ENCODE data around the gene ZNF530. TPM values are rescaled to one million over a fixed set of nuclear protein-coding genes. Genes with fewer than 3 reads are reported as not detected.
A peak's percentile ranks its signal among the peaks of the same experiment; 100 is the strongest.

ZNF530 gene
- total and polyA plus RNA-seq, 2 experiments from 2014 or later, result 6.5 to 7.1 TPM

DNA sequence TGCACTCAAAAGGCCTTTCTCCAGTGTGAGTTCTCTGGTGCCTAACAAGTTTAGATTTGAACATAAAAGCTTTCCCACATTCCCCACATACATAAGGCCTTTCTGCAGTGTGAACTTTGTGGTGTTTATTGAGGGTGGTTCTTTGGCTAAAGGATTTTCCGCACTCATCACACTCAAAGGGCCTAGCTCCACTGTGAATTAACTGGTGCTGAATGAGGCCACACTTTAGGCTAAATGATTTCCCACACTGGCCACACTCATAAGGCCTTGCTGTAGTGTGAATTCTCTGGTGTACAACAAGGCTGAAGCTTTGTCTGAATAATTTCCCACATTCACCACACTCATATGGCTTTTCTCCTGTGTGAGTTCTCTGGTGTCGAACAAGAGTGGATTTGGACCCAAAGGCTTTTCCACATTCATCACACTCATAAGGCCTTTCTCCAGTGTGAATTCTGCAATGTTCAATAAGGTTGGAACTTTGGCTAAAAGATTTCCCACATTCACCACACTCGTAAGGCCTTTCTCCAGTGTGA, 27.2 kb upstream of the ZNF530 start:
- Histone ChIP-seq H3K4me1 (ENCODE audit: low read depth) (peaks cover 2% of the 10 kb centered on the region), H3K4me3 (no peak overlapping the region), H3K27me3 (no peaks in the 10 kb centered on the region), H3K36me3 (peaks cover 25% of the 10 kb centered on the region), H3K9me3 (ENCODE audit: low read depth) (no peaks in the 10 kb centered on the region), H3K27ac (no peak overlapping the region)
- TF ChIP-seq, protein P1, sequence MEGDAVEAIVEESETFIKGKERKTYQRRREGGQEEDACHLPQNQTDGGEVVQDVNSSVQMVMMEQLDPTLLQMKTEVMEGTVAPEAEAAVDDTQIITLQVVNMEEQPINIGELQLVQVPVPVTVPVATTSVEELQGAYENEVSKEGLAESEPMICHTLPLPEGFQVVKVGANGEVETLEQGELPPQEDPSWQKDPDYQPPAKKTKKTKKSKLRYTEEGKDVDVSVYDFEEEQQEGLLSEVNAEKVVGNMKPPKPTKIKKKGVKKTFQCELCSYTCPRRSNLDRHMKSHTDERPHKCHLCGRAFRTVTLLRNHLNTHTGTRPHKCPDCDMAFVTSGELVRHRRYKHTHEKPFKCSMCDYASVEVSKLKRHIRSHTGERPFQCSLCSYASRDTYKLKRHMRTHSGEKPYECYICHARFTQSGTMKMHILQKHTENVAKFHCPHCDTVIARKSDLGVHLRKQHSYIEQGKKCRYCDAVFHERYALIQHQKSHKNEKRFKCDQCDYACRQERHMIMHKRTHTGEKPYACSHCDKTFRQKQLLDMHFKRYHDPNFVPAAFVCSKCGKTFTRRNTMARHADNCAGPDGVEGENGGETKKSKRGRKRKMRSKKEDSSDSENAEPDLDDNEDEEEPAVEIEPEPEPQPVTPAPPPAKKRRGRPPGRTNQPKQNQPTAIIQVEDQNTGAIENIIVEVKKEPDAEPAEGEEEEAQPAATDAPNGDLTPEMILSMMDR (IDR thresholded peaks at IDR 0.05; ENCODE audit: low read depth, low read length), result no peak
- no peak for DNase-seq (ENCODE audit: low read depth in 1 of 2, low spot score in 1 of 2)

DNA sequence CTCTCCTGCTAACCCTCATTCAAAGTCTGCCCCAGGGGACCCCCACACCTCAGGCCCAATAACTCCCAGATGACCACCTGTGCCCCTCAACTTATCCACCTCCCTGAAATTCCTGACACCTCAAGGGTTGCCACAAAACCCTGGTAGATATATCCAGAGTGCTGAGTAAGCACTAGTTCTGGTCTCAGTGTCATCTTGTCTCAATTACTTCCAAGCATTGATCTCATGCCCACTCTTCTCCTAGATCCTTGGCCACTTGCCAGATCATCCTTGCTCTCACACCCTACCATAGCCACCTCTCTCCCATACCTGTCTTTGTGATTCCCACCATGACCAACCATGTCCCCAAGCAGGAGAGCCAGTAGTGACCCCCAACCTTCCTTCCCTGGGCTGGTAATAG, 23.0 kb upstream of the ZNF530 start:
- TF ChIP-seq, protein P1 (IDR thresholded peaks at IDR 0.05; ENCODE audit: low read depth, low read length), result no peak
- no peak overlapping the region for H3K27ac ChIP-seq
- H3K36me3 ChIP-seq, result peaks cover 25% of the 10 kb centered on the region
- H3K4me3 ChIP-seq, result no peak overlapping the region
- H3K9me3 ChIP-seq (ENCODE audit: low read depth), result no peaks in the 10 kb centered on the region
- DNase-seq (ENCODE audit: low read depth in 1 of 2, low spot score in 1 of 2), result no peak
- peaks cover 8% of the 10 kb centered on the region for H3K4me1 ChIP-seq (ENCODE audit: low read depth)
- H3K27me3 ChIP-seq, result no peaks in the 10 kb centered on the region

DNA sequence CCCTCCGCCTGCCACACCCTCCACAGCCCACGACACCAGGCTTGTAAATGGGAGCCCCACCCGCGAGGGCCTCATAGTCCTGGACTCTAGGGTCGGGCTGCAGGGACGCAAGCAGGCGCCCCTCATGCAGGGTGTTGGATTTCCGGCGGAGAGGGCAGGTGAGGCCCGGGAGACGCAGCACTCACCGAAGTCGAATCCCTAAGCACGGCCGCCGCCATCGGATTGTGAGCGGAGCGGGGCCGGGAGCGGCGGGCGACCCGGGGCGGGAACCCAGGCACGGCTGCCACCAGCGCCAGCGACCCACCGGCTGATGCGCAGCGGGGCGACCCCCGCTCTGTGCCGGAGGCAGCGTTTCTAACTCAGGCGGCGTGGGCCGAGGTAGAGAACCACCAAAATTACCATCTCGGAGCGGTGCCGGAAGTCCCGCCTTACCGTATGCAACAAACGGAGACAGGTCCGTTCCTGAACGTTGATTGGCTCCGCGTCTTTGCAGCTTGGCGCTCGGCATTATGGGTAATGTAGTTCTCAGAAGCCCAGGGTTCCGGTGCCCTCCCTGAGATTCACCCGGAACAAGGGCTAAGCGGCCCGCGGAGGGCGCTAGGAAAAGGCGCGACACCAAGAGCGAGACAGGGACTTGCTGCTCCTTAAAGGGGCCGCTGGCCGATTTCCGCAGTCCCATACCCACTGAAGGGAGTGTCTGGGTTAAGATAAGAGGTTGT, 21.0 kb upstream of the ZNF530 start, which contains the start of gene ZNF416:
TSS of gene ZNF416 (minus strand) at position 425 of the 719 bp plus-strand sequence. CDS start at position 218, 207 bp downstream.
- TF ChIP-seq, protein P1 (IDR thresholded peaks at IDR 0.05; ENCODE audit: low read depth, low read length), result peak; percentile 29
- H3K9me3 ChIP-seq (ENCODE audit: low read depth), result no peaks in the 10 kb centered on the region
- H3K4me3 ChIP-seq, result peak within 1 kb of the TSS; percentile 81
- no peaks in the 10 kb centered on the region for H3K27me3 ChIP-seq
- H3K4me1 ChIP-seq (ENCODE audit: low read depth), result peaks cover 8% of the 10 kb centered on the region
- DNase-seq (ENCODE audit: low read depth in 1 of 2, low spot score in 1 of 2), result peak; percentile 99
- peak within 1 kb of the TSS; percentile 68 for H3K27ac ChIP-seq
- peaks cover 12% of the 10 kb centered on the region for H3K36me3 ChIP-seq

DNA sequence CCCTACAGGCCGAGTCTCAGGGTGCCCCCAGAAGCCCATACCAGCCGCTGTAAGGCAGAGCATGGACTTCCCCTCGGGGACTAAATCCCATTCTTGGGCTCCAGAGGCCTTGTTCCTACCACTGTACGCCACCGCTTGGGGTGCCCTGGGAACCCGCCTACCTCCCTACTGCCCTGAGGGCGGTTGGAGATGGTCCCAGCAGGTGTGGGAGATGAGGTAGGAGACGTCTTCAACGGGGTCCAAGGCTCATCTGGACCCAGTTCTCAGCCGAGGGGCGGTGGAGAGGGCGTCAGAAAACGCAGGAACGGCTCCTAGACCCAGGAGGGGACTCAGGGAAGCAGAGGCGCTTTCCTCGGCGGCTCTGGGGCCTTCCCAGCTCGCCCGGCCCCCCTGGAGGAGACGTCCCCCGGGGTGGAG, 16.6 kb upstream of the ZNF530 start:
- Histone ChIP-seq H3K4me1 (ENCODE audit: low read depth) (peaks cover under 1% of the 10 kb centered on the region), H3K27ac (peak overlapping the region; percentile 83), H3K9me3 (ENCODE audit: low read depth) (no peaks in the 10 kb centered on the region), H3K27me3 (no peaks in the 10 kb centered on the region), H3K4me3 (no peak overlapping the region), H3K36me3 (no peaks in the 10 kb centered on the region)
- no peak for DNase-seq (ENCODE audit: low read depth in 1 of 2, low spot score in 1 of 2)
- TF ChIP-seq, protein P1 (IDR thresholded peaks at IDR 0.05; ENCODE audit: low read depth, low read length), result no peak

DNA sequence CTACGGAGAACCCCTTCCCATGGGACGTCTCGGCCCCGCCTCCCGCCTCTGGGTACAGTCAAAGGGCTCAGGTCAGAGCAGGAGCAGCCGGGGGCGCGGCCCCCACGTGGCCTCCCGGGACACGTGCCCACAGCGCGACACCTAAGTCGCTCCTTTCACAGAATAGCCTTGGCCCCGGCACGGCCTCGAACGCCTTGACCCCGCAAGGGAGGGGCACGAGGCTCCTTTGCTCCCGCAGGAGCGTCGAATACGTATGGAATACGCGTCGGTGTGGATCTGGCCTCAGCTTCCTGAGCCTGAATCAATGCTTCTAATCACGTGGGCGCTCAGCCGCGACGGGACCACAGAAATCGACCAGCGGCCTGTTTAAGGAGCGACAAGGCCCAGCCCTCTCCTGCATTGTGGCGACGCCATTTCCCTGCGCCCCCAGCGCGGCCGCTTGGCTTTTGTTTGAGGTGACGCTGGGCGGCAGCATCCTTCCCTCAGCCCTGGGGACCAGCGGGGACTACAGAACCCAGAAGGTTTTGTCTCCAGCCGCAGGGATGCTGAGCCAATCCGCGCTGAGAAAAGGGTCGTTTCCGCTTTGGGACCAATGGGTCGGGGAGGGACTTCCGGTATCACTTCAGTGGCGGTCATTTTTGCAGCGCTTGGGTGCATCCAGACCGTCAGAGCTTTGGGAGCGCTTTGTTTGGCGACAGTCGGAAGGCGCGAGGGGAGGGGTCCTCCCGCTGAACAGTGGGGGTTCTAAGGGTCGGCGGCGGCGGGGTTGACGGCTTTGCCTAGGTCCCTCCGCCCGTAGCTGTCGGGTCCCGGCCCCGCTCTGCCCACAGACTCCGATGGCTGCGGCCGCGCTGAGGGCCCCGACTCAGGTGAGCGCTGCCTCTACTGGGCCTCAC, 15.9 kb upstream of the ZNF530 start, which contains the start of gene ZIK1:
TSS of gene ZIK1 (plus strand) at position 625 of the 896 bp plus-strand sequence. CDS start at position 837, 212 bp downstream.
- Histone ChIP-seq H3K4me1 (ENCODE audit: low read depth) (no peaks in the 10 kb centered on the region), H3K4me3 (peak within 1 kb of the TSS; percentile 74), H3K9me3 (ENCODE audit: low read depth) (no peaks in the 10 kb centered on the region), H3K27me3 (no peaks in the 10 kb centered on the region), H3K36me3 (peaks cover 3% of the 10 kb centered on the region), H3K27ac (peak within 1 kb of the TSS; percentile 83)
- TF ChIP-seq, protein P1 (IDR thresholded peaks at IDR 0.05; ENCODE audit: low read depth, low read length), result no peak
- peak; percentile 95 to 97 for DNase-seq (ENCODE audit: low read depth in 1 of 2, low spot score in 1 of 2)

Data from cardiac muscle cell (in vitro differentiated cells and primary cell).